Globus pallidus (tissue), 1 donor: ENCODE data around the gene SCG5.

ENCODE experiments used
- DNase-seq: peaks from one replicate; pipeline ENCODE4 v3.0.0-alpha.2; 2015; ENCODE audit warnings: low spot score

The SCG5 gene

DNA sequence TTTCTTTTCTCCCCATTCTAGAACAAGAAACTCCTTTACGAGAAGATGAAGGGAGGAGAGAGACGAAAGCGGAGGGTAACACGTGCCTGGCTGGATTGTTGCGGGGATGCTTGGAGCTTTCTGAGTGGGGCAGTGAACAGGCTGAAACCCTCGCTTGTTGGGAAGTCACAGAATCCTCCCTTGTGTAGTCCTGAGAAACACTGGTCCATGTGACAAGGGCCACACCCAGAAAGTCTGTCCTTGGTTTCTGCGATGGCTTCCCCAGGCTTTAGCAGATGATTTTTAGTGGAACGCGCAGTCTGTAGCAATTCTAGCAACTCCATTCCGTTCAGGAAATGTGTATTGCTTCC is 50.2 kb downstream of the SCG5 start:
- peak; percentile 72 for DNase-seq

DNA sequence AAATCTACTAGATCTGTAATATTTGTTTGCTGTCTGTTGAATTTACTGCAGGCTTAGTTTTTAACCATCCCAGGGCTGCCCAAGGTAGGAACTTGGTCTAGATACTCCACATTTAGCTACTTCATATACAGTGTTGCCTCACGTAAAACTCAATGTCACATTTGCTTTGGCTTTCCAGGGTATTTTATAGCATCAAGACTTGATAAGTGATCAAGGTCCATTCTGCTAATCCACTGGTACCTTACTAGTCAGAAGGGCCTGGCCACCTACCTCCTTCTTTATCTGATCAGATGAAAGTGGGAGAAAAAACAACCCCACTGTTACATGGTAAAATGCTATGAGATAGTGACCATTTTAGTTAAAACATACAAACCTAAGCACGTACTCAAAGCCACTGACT is 50.8 kb downstream of the SCG5 start:
- DNase-seq: no peak

DNA sequence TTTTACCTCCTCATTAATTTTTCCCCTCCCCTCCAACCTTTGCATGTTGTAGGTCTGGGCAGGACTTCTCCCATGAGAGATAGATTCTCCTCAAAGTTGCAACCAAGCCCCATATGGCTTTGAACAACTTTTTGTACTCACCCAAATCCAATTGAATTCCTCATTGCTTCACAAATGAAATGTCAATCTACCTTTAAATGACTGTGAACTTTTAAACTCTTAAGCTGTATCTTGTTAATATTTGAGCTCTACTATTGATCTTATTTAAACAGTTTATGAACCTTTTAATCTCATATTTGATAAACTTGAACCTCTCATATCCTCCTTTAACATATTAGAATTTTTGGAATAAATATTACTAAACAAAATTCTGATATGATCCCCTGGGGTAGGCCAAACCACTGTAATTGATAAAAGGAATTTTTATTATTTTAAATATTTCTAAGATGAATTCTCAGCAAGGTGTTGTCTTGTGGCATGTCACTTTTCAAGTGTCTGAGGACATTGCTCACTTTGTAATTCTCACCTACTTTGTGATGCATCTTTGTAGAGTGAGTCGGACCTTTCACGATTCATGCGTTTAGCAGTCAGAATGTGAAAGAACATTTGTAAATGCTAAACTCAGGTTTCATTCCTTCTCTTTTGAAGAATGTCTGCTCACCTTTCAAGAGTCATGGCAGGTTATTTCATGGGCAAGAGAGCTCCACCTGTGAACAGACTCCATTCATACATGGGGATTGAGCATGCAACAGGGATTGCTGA is 52.9 kb downstream of the SCG5 start:
- DNase-seq: no peak

DNA sequence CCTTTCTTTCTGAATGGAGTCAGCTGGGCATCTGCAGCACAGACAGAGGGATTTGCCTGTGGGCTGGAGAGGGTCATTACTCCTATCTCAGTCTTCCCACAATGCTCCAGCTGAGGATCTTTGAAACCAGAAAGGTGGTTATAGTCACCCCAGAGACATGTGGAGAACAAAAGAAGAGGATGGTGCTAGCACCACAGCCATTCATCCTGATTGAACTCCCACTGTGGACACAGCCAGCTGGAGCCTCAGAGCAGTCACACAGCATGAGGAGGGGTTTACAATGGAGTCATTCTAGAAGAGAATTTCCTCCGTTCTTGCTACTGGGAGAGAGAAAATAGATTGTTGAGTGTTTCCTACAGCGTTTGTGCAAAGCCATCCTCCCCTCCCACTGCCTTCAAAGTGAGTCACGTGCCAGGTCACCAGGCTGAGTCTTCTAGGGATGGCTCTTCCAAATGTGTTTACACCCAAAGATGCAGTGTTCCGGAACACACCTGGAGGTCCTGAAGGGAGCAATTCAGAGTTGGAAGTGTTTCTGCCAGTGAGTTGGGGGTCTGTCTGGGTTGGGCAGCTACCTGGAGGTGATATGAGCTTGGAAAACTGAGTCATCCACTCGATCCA is 57.4 kb downstream of the SCG5 start:
- no peak for DNase-seq

DNA sequence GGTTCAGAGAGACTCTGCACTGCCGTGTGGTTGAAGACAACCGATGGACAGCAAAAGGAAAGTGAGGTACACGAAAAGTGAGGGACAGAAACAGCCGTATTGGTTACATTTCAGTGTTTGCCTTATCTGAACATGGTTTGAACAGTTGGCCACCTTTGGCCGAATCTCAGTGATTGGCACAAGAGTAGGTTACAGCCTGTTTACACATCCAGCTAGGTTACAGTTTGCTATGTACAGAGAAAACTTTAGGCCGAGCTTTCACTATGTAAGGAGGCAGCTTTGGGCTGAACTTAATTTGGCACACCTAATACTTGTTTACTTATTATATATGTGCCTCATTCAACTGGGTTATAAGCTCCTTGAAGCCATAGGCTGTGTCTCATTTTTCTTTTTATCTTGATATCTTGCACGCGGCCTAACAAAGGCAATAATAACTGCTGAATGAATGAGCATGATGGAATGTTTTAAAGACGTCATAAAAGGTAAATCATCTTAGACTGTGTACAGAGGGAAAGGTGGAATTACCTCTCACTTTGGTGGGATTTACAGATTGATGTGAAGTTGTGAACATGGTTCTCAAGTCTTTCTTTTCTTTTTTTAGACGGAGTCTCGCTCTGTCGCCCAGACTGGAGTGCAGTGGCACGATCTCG is 59.1 kb downstream of the SCG5 start:
- DNase-seq: no peak

DNA sequence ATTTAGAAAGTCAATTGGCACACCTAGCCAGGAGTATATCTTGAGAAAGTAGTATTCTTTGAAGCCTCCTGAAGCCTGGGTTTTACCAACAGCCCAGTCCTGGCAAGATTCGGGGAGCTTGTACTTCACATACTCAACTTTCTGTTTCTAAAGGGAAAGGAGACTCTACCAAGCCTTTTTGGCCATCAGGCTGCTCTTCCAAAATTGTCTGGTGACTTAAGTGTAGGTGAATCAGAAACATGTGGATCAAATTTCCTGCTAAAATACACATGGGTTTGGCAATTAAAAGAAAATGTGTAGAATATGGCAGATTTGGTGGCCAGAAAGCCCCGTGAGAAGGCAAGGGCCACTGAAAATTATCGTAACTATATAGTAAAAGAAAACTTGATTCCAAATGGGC is 60.4 kb downstream of the SCG5 start:
- DNase-seq: no peak

DNA sequence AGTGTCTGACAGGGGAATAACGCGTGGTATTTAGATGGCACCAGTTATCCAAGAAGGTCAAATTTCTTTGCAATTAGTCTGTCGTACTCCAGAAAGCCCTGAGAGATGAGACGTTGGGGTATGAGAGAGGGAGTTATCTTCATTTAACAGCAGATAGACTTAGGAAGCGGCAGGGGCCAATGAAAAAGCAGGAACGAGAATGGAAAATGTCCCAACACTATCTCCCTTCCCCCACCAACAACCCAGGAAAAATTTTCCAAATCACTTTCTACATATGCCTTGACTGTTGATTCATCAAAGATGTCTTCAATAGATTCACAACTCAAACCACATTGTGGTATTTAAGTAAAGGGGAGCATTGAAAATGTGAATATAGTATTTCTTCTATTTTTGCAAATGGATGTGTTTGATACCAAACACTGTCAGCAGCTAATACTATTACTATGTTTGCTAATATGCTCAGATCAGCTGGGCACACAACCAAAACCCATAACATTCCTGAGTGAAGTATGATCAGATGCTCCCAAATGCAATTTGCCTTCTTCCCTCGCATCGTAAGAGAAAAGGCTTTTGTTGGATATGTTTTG is 63.0 kb downstream of the SCG5 start:
- no peak for DNase-seq

DNA sequence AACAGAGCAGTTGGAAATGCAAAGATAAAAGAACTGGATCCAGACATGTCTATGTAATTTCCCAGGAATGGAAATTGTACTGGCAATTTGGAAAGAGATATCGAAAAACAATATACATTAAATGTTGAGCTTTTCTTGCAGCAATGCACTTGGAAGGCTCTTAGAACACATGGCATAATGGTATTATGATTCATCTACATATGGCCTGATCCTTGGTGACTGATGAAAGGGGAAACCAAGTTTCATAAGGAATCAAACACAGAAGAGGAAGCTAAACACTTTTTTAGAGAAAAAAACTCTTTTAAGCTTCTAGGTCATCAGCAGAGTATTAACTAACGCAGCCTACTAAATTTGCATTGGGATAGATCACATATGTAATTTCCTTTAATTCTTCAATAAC is 63.9 kb downstream of the SCG5 start:
- DNase-seq: no peak

DNA sequence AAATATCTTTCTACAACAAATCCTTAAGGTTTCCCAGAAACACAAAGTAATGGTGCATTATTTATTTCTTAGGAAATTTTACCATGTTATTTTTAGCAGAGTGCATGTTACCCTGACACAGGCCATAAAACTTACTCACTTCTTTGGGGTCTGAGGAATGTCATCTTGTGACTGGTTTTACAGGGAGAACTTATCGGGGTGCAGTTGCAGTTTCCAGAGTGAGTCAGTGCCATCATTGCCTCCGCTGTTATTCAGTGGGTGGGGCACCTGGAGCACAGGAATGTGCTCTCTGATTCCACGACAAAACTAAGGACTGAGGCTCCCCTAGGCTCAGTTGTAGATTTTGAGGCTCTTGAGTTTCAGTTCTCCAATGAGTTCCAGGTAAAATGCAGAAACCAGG is 65.2 kb downstream of the SCG5 start:
- no peak for DNase-seq

DNA sequence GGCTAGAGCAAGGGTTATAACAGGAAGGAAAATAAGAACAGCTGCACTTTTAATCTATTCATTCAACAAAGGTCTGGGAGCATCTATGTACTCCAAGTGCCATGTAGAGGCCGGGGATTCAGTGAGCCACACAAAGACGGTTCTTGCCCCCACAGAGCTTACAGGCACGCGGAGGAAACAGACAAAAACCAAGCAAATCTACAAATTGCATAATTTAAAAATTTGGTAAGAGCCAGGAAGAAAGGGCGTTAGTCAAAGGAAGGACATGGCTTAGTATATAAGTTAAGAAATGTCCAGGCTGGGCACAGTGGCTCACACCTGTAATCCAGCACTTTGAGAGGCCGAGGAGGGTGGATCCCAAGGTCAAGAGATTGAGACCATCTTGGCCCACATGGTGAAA is 65.9 kb downstream of the SCG5 start:
- no peak for DNase-seq

DNA sequence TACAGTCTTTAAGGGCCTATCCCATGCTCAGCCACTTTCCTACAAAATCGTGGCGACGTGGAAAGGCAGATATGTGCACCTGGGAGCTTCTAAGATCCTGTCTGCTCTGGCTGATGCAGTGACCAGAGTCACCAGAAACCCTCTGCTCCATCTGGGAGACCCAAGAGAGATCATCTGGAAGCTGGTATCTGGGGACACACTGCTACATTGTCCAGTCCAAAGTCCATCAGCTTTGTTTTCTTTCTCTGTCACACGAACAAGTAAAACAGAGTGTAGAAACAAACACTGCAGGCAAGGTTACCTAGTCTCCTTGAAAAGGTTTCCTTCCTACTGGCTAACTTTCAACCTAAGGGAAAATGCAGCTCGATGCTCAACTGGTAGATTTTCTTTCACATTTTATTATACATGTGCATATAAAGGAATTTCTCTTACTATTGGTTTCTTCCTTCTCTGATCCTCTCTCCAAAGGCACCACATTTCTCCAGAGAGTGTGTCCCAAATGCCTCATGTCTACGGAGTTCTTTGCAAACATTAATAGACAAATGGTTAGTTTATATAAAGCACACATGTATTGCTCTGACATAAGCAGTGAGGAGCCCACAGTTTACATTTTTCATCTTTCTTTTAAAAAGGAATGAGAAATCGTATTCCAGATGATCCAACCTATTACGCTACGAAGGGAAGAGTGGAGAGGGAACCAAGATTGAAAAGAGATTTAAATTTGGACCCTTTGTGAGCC is 68.0 kb downstream of the SCG5 start:
- no peak for DNase-seq

DNA sequence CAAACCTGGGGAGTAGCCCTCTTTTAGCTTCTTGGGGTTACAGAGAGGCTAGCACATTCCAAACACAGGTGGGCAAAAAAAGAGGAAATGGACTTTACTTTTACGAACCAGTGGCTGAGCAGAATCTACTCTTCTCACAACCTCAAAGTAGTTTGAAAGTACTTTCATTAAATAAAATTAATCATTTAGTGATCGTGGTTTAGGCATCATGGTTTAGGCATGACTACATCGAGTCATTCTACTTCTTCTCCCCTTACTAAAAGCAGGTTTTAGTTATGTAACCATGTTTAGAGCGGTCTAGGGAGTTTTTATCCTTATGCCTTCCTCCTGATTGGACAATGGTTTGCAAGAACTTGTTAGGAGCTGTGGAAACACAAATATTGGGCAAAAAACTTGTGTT is 73.8 kb downstream of the SCG5 start:
- no peak for DNase-seq

DNA sequence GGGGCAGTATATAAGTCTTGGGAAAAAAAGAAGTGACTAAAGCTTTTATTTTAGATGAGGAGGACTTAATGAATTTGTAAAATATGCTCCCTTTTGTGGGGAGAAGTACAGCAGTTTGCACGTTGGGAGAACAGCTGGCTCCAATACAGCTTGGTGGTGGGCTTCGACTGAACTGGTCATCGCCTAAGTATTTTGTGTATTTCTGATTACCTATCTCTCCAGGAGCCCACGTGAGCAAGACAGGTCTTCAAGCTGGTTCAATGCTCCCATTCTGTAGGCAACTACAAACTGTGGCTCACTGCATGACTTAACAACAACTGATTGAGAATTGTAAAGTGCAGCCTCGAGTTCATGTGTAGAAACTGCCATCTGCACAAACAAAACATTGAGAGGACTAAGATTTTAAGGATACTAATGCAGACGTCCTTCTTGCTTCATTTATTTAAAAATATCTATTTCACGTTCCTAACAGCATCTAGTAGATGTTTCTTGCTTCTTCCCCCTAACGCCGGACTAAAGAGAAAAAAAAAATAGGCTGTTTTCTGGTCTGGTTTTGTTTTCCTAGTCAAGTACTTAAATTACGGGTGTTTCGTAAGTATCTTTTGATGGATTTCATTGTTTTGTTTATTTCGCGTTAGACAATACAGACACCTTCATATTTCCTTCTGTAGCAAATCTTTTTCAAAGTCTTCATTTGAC is 74.9 kb downstream of the SCG5 start:
- peak; percentile 42 for DNase-seq

DNA sequence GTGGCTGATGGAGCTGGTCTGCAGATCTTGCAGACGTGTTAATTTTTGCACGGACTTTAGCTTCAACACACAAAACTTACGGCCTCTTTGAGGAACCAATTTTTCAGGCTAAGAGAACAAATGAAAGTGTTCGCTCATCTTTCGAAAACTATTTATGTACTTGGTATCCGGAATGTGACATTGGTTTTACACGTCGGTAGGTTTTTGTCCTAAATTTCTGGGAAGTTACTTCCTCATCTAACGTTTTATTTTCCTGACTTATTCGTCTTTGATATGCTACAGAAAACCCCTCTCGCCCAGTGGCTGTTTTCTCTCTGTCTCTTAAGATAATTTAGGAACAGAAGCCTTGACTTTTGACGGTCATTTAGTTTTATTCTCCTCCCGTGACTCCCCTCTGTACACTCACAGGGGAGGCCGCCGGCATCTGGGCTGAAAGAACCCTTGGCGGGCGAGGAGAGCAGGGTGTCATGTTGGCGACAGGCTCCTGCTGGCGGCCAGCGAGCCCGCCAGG is 75.5 kb downstream of the SCG5 start:
- DNase-seq: peak; percentile 47

DNA sequence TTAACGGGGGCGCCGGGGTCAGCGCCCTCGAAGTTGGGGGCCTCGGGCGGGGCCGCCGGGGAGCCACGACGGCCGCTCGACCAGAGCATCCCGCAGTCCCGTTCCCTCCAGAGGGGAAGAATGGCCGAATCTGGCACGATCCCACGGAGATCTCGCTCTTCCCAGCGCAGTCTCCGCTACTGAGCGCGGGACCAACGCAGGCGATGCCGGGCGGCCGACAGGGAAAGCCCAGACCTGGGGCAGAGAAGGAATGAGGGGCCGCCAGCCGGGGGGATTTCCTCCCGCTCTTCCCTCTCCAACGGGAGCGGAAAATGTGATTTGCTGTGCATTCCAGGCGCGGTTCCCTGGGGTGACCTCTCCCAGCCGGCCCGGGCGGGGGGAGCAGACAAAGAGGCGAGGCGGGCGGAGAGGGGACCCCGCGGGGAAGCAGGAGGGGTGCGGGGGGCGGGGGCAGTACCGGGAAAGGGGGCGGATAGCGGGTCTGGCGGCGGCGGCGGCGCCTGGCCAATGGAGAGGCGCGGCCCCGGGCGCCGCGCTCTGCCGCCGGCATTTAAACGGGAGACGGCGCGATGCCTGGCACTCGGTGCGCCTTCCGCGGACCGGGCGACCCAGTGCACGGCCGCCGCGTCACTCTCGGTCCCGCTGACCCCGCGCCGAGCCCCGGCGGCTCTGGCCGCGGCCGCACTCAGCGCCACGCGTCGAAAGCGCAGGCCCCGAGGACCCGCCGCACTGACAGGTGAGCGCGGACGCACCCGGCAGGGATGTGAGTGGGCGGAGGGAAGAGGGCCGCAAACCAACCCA is 76.1 kb downstream of the SCG5 start, which contains the start of gene GREM1:
GREM1 (plus strand) TSS at position 579 of the 801 bp plus-strand sequence. CDS start 12,687 bp downstream, outside the sequence.
- peak; percentile 81 for DNase-seq

DNA sequence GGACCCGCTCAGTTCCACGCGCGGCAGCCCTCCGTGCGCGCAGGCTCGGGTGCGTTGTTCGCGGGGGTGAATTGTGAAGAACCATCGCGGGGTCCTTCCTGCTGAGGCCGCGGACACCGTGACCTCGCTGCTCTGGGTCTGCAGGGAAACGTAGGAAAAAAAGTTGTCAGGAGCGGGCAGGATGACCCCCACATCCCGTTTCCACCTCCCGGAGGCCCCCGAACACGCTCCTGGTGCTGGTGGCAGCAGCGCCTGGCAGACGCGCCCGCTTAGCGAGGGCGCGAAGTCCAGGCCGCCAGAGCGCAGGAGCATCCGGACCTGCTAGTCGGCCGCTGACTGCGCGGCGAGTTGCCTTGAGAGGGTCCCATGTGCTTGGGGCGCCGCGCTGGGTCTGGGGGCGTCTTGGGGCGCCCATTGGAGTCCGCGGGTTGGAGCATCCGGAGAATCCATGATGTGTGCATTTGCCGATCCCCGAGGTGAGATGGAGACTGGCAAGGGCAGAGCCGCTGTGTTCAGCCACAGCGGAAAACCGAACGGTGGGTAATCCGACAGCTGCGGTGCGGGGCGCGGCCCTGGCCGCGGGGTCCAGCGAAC is 76.8 kb downstream of the SCG5 start:
- DNase-seq: peak; percentile 20

DNA sequence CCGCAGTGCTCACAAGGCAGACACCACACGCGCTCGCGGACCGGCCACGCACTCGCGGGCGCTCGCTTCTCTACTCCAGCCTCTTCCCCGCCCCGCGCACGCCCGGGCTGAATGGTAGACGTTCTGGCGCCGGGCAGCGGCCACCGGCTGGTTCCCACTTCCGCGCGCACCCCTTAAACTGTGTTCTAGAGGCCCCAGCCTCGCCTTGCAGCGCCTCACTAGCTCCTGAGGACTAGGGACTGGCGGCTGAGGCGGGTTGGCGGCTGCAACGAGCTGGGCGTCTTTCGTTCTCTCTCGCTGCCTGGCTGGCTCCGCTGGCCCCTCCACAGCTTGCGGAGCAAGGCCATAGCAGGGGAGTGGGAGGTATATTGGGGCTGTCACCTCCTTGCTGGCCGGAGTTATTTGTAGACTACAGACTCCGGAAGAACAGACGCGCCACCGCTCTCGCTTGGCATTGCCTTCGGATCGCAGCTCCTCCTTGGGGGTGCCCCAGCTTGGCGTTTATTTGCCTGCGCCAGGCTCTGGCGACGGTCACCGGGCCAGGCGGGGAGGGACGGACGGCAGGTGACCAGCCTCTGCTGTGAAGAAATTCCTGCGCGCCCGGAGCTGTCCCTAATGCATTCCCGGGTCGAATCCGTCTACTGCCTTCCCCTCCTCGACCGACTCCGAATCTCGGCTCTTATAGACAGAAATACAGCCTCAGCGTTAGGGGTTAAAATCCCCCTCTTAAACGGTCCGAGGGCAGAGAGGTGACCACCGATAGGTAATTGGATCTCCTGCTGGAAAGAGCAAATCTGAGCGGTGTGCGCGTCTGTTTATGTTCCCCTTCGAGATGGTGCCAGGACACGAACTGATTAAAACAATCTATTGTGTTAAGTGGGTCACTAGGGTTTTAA is 77.6 kb downstream of the SCG5 start:
- DNase-seq: peak; percentile 30

DNA sequence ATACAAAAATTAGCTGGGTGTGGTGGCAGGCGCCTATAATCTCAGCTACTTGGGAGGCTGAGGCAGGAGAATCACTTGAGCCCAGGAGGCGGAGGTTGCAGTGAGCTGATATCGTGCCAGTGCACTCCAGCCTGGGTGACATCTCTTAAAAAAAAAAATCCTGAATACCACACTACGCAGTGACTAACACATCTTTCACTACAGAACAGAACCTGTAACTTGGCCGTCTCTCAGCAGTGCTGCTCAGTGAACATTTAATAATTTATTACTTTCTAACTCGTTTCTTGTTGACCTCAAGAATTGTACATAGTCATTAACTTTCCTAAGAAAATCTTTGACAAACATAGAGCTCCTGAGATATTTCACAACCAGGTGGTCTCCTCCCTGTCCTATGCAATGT is 80.1 kb downstream of the SCG5 start:
- DNase-seq: no peak

DNA sequence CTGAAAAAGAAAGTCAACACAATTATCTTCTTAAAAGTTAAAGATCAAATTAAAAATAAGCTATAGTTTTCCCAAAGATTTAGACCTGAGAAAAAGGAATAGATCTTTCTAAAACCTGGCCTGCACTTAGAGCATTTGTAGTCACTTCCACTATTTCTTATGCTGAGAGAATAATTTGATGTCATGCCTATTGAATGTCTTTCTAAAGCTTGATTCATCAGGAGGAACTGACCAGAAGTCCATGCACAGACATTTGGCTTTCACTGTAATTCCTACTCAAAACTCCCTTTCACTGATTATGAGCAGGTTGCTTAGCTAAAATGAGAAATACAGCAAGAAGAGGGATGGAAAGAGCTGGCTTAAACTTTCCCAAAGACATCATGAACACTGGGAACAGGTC is 80.6 kb downstream of the SCG5 start:
- no peak for DNase-seq
